ENCODE data around the gene RRP36. TPM values are rescaled to one million over a fixed set of nuclear protein-coding genes. Genes with fewer than 3 reads are reported as not detected.

Gene RRP36
- total RNA-seq, 1 experiment from 2014 or later, result 63.4 TPM

- H3K27ac ChIP-seq (ENCODE audit: low read depth, low read length), result no peak overlapping the region
- no peaks in the 10 kb centered on the region for H3K4me1 ChIP-seq (ENCODE audit: control insufficient read depth in 1 of 2, insufficient read depth in 2 of 2, low read length in 2 of 2)
- BruUV-seq (replicated peaks), result no TSS peak
- no peaks in the 10 kb centered on the region for H3K79me2 ChIP-seq (ENCODE audit: insufficient read depth, low read length)
- intact Hi-C loops (cut with micrococcal nuclease), result no loop called here
- no peak for DNase-seq (ENCODE audit: low read depth, low spot score)
- H3K36me3 ChIP-seq (ENCODE audit: control insufficient read depth in 1 of 2, insufficient read depth in 2 of 2, low read length in 2 of 2), result peaks cover 16 to 24% of the 10 kb centered on the region in 2 experiments
- RAD21 ChIA-PET (ENCODE audit: low non-redundant PET in 1 of 2, low total read pairs in 2 of 2, uncharacterized antibody in 2 of 2, unreplicated experiment in 2 of 2), result no interaction called here
- no peaks in the 10 kb centered on the region for H3K9me3 ChIP-seq (ENCODE audit: control insufficient read depth in 1 of 2, insufficient read depth in 1 of 2, low read depth in 1 of 2, low read length in 2 of 2)
- CTCF ChIA-PET, result interaction anchor here (1.7 kb wide), 1 partner anchor 110 kb away, joined by 7 read pairs; no protein-coding TSS in a partner anchor
- no peaks in the 10 kb centered on the region for H4K20me1 ChIP-seq (ENCODE audit: insufficient read depth)
- H2AFZ ChIP-seq (ENCODE audit: low read depth, low read length, poor library complexity, severe bottlenecking), result no peak overlapping the region
- POLR2A ChIA-PET, result no interaction called here
- no peak overlapping the region for H3K9ac ChIP-seq (ENCODE audit: low read length)
- no peak overlapping the region for H3K4me3 ChIP-seq (replicated peaks in 1 of 2; ENCODE audit: low read depth in 1 of 2, low read length in 2 of 2)
- H3K27me3 ChIP-seq (ENCODE audit: insufficient read depth, low read length), result no peaks in the 10 kb centered on the region
- H3K4me2 ChIP-seq (ENCODE audit: low read length), result no peak overlapping the region
- no peaks in the 10 kb centered on the region for H3K9me2 ChIP-seq (ENCODE audit: insufficient read depth)
- TF ChIP-seq JUND (IDR thresholded peaks at IDR 0.05) (no peak), ELF1 (IDR thresholded peaks at IDR 0.05; ENCODE audit: borderline replicate concordance, low read depth) (no peak)
- peak; percentile 31; the same call in 1 of the 2 replicates for ATAC-seq
Observed at GRCh38 chr6:43034190-43034525, 12.7 kb downstream of the RRP36 start.

GRCh38 chr6:43035495-43036194 is 14.2 kb downstream of the RRP36 start:
- no TSS peak for BruUV-seq (replicated peaks)
- Histone ChIP-seq H3K4me2 (ENCODE audit: low read length) (no peak overlapping the region), H2AFZ (ENCODE audit: low read depth, low read length, poor library complexity, severe bottlenecking) (no peak overlapping the region), H3K9me3 (ENCODE audit: control insufficient read depth in 1 of 2, insufficient read depth in 1 of 2, low read depth in 1 of 2, low read length in 2 of 2) (no peaks in the 10 kb centered on the region), H3K27ac (ENCODE audit: low read depth, low read length) (no peak overlapping the region), H3K79me2 (ENCODE audit: insufficient read depth, low read length) (no peaks in the 10 kb centered on the region), H3K4me3 (replicated peaks in 1 of 2; ENCODE audit: low read depth in 1 of 2, low read length in 2 of 2) (no peak overlapping the region), H3K9ac (ENCODE audit: low read length) (no peak overlapping the region), H3K36me3 (ENCODE audit: control insufficient read depth in 1 of 2, insufficient read depth in 2 of 2, low read length in 2 of 2) (peaks cover 9 to 15% of the 10 kb centered on the region in 2 experiments), H3K9me2 (ENCODE audit: insufficient read depth) (no peaks in the 10 kb centered on the region), H3K27me3 (ENCODE audit: insufficient read depth, low read length) (no peaks in the 10 kb centered on the region), H3K4me1 (ENCODE audit: control insufficient read depth in 1 of 2, insufficient read depth in 2 of 2, low read length in 2 of 2) (no peaks in the 10 kb centered on the region), H4K20me1 (ENCODE audit: insufficient read depth) (no peaks in the 10 kb centered on the region)
- RAD21 ChIA-PET (ENCODE audit: low non-redundant PET in 1 of 2, low total read pairs in 2 of 2, uncharacterized antibody in 2 of 2, unreplicated experiment in 2 of 2), result no interaction called here
- CTCF ChIA-PET, result no interaction called here
- TF ChIP-seq, protein P1, sequence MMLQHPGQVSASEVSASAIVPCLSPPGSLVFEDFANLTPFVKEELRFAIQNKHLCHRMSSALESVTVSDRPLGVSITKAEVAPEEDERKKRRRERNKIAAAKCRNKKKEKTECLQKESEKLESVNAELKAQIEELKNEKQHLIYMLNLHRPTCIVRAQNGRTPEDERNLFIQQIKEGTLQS (IDR thresholded peaks at IDR 0.05), result no peak
- TF ChIP-seq POLR2A (IDR thresholded peaks at IDR 0.05; ENCODE audit: borderline replicate concordance, extremely low read depth, insufficient read depth, insufficient read length) (no peak), ZFX (IDR thresholded peaks at IDR 0.05) (no peak), JUND (IDR thresholded peaks at IDR 0.05) (no peak), CEBPB (IDR thresholded peaks at IDR 0.05; ENCODE audit: low read depth) (no peak), TCF7L2 (IDR thresholded peaks at IDR 0.05; ENCODE audit: borderline replicate concordance, extremely low read depth, insufficient read depth, insufficient read length) (no peak), ELF1 (IDR thresholded peaks at IDR 0.05; ENCODE audit: borderline replicate concordance, low read depth) (no peak), POLR2AphosphoS5 (IDR thresholded peaks at IDR 0.05; ENCODE audit: low read depth, low read length) (no peak), RAD21 (IDR thresholded peaks at IDR 0.05; ENCODE audit: low read depth) (no peak), SIN3A (IDR thresholded peaks at IDR 0.05; ENCODE audit: low read depth) (no peak), CTCF (IDR thresholded peaks at IDR 0.05 in 2 of 3, conservative IDR thresholded peaks at IDR 0.05 in 1 of 3; ENCODE audit: borderline replicate concordance in 1 of 3, insufficient read depth in 1 of 3, low read depth in 2 of 3, low read length in 2 of 3) (no peak), ZNF274 (IDR thresholded peaks at IDR 0.05; ENCODE audit: low read depth, low read length) (no peak), SP1 (IDR thresholded peaks at IDR 0.05; ENCODE audit: low read depth) (no peak), YY1 (IDR thresholded peaks at IDR 0.05; ENCODE audit: extremely low read depth, insufficient replicate concordance, low read depth, low read length) (no peak), EGR1 (IDR thresholded peaks at IDR 0.05; ENCODE audit: low read depth) (no peak)
- TF ChIP-seq, protein P2, sequence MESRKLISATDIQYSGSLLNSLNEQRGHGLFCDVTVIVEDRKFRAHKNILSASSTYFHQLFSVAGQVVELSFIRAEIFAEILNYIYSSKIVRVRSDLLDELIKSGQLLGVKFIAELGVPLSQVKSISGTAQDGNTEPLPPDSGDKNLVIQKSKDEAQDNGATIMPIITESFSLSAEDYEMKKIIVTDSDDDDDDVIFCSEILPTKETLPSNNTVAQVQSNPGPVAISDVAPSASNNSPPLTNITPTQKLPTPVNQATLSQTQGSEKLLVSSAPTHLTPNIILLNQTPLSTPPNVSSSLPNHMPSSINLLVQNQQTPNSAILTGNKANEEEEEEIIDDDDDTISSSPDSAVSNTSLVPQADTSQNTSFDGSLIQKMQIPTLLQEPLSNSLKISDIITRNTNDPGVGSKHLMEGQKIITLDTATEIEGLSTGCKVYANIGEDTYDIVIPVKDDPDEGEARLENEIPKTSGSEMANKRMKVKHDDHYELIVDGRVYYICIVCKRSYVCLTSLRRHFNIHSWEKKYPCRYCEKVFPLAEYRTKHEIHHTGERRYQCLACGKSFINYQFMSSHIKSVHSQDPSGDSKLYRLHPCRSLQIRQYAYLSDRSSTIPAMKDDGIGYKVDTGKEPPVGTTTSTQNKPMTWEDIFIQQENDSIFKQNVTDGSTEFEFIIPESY (IDR thresholded peaks at IDR 0.05; ENCODE audit: extremely low read depth, insufficient replicate concordance, low read length), result no peak
- ATAC-seq, result no peak
- POLR2A ChIA-PET, result interaction anchor here (1.2 kb wide), 1 partner anchor 15 kb away, joined by 4 read pairs; the partner anchor contains the start of gene RRP36
- intact Hi-C loops (cut with micrococcal nuclease), result no loop called here
- DNase-seq (ENCODE audit: low read depth, low spot score), result no peak
